Neuronal stem cell (in vitro differentiated cells): Measurements from ENCODE around the gene COL6A3.

ENCODE experiments used
- DNase-seq: peaks from one replicate; pipeline ENCODE4 v3.0.0-alpha.2; 2013; ENCODE audit warnings: low spot score
- H2AFZ ChIP-seq: one replicate; pipeline ENCODE4 v1.6.1; 2013; ENCODE audit warnings: mild to moderate bottlenecking, low read length, inconsistent platforms
- H2AK5ac ChIP-seq: 2 replicates; pipeline ENCODE4 v1.6.1; 2013; ENCODE audit warnings: low read depth, mild to moderate bottlenecking, inconsistent platforms, low read length, moderate library complexity, mixed read lengths
- H2BK120ac ChIP-seq: 2 replicates; pipeline ENCODE4 v1.6.1; 2013; ENCODE audit warnings: low read depth, mild to moderate bottlenecking, inconsistent platforms, low read length, moderate library complexity, mixed read lengths
- H2BK12ac ChIP-seq: one replicate; pipeline ENCODE4 v1.6.1; 2013; ENCODE audit warnings: low read length, inconsistent platforms
- H2BK15ac ChIP-seq: 2 replicates; pipeline ENCODE4 v1.6.1; 2013; ENCODE audit warnings: mild to moderate bottlenecking, low read length, inconsistent platforms, mixed read lengths
- H2BK5ac ChIP-seq: one replicate; pipeline ENCODE4 v1.6.1; 2013; ENCODE audit warnings: inconsistent platforms, mild to moderate bottlenecking, low read length, moderate library complexity
- H3K14ac ChIP-seq: one replicate; pipeline ENCODE4 v1.6.1; 2013; ENCODE audit warnings: low read length, inconsistent platforms
- H3K18ac ChIP-seq: 2 replicates; pipeline ENCODE4 v1.6.1; 2013; ENCODE audit warnings: low read length, inconsistent platforms
- H3K23ac ChIP-seq: 2 replicates; pipeline ENCODE4 v1.6.1; 2013; ENCODE audit warnings: low read depth, mild to moderate bottlenecking, mixed read lengths, low read length, inconsistent platforms; ENCODE audit not compliant: poor library complexity
- H3K27ac ChIP-seq: replicated peaks from 3 replicates; pipeline ENCODE4 v1.5.1; 2013; ENCODE audit warnings: low read length, inconsistent platforms
- H3K27me3 ChIP-seq, 3 experiments: 2 replicates each; pipeline ENCODE4 v1.6.1; 2013; ENCODE audit warnings: low read length in 3 of 3, mild to moderate bottlenecking in 2 of 3, inconsistent platforms in 1 of 3, low read depth in 1 of 3, mixed read lengths in 1 of 3, moderate library complexity in 1 of 3; ENCODE audit not compliant: control insufficient read depth in 3 of 3, insufficient read depth in 3 of 3
- H3K36me3 ChIP-seq, 2 donors: replicated peaks in 1 of 2; 2 replicates each; pipeline ENCODE4 v1.6.1; 2013; ENCODE audit warnings: low read length in 2 of 2; ENCODE audit not compliant: control insufficient read depth in 2 of 2, insufficient read depth in 2 of 2
- H3K4ac ChIP-seq: 2 replicates; pipeline ENCODE4 v1.6.1; 2013; ENCODE audit warnings: inconsistent platforms, mild to moderate bottlenecking, low read length, moderate library complexity
- H3K4me1 ChIP-seq, 2 donors: 1 replicate in 1 of 2; 2 replicates in 1 of 2; pipeline ENCODE4 v1.6.1; 2013; ENCODE audit warnings: low read length in 2 of 2, low read depth in 1 of 2; ENCODE audit not compliant: control insufficient read depth in 2 of 2, insufficient read depth in 1 of 2
- H3K4me2 ChIP-seq: one replicate; pipeline ENCODE4 v1.6.1; 2013; ENCODE audit warnings: mild to moderate bottlenecking, low read length, inconsistent platforms; ENCODE audit not compliant: insufficient read depth, poor library complexity, severe bottlenecking
- H3K4me3 ChIP-seq, 2 donors: 2 replicates each; pipeline ENCODE4 v1.5.1; 2013; ENCODE audit warnings: low read length in 2 of 2, mild to moderate bottlenecking in 2 of 2, inconsistent platforms in 1 of 2, moderate library complexity in 1 of 2
- H3K79me1 ChIP-seq: one replicate; pipeline ENCODE4 v1.6.1; 2013; ENCODE audit warnings: low read depth, mild to moderate bottlenecking, inconsistent platforms, low read length, moderate library complexity
- H3K9ac ChIP-seq: one replicate; pipeline ENCODE4 v1.6.1; 2013; ENCODE audit warnings: mild to moderate bottlenecking, low read depth, low read length, inconsistent platforms; ENCODE audit not compliant: poor library complexity
- H3K9me3 ChIP-seq, 2 donors: replicated peaks in 1 of 2; 2 replicates each; pipeline versions ENCODE3 to v1.6.1; 2013; ENCODE audit warnings: low read length in 2 of 2, mild to moderate bottlenecking in 2 of 2, inconsistent platforms in 1 of 2, low read depth in 1 of 2, mixed read lengths in 1 of 2, moderate library complexity in 1 of 2; ENCODE audit not compliant: control insufficient read depth in 2 of 2, insufficient read depth in 1 of 2
- H4K8ac ChIP-seq: one replicate; pipeline ENCODE4 v1.6.1; 2013; ENCODE audit warnings: low read depth, mild to moderate bottlenecking, inconsistent platforms, low read length, moderate library complexity
- H4K91ac ChIP-seq: one replicate; pipeline ENCODE4 v1.6.1; 2013; ENCODE audit warnings: low read length, low read depth, mild to moderate bottlenecking, inconsistent platforms; ENCODE audit not compliant: poor library complexity
- WGBS, 2 donors: extraction: QIAGEN DNeasy Blood & Tissue Kit; methylation state at CpG; one replicate each; pipeline ENCODE4 v1.1.7; 2013; ENCODE audit warnings: missing lambda C conversion rate in 2 of 2, mixed read lengths in 1 of 2; ENCODE audit not compliant: insufficient read length in 2 of 2, insufficient replicate concordance in 1 of 2; ENCODE audit errors: extremely low coverage in 2 of 2; 5-methylcytosine and 5-hydroxymethylcytosine counted together

The COL6A3 gene

GRCh38 chr2:237278568-237278967, 135.4 kb downstream of the COL6A3 start:
- H3K9me3 ChIP-seq: no peaks in the 10 kb centered on the region
- no peaks in the 10 kb centered on the region for H3K27me3 ChIP-seq
- no peak overlapping the region for H3K23ac ChIP-seq
- no peak overlapping the region for H2AFZ ChIP-seq
- no peak overlapping the region for H2BK5ac ChIP-seq
- no peaks in the 10 kb centered on the region for H3K36me3 ChIP-seq
- H4K91ac ChIP-seq: no peak overlapping the region
- H4K8ac ChIP-seq: no peak overlapping the region
- H2BK120ac ChIP-seq: no peak overlapping the region
- no peaks in the 10 kb centered on the region for H3K4me1 ChIP-seq
- WGBS, 2 donors: no CpG with 5 or more reads among the region's 6 CpGs
- no peak overlapping the region for H3K4me3 ChIP-seq
- no peak overlapping the region for H3K18ac ChIP-seq
- H3K79me1 ChIP-seq: no peaks in the 10 kb centered on the region
- no peak overlapping the region for H2AK5ac ChIP-seq
- DNase-seq: no peak
- no peak overlapping the region for H2BK15ac ChIP-seq
- no peak overlapping the region for H3K4me2 ChIP-seq
- no peak overlapping the region for H2BK12ac ChIP-seq
- no peak overlapping the region for H3K27ac ChIP-seq
- H3K14ac ChIP-seq: no peak overlapping the region
- no peak overlapping the region for H3K4ac ChIP-seq
- H3K9ac ChIP-seq: no peak overlapping the region

DNA sequence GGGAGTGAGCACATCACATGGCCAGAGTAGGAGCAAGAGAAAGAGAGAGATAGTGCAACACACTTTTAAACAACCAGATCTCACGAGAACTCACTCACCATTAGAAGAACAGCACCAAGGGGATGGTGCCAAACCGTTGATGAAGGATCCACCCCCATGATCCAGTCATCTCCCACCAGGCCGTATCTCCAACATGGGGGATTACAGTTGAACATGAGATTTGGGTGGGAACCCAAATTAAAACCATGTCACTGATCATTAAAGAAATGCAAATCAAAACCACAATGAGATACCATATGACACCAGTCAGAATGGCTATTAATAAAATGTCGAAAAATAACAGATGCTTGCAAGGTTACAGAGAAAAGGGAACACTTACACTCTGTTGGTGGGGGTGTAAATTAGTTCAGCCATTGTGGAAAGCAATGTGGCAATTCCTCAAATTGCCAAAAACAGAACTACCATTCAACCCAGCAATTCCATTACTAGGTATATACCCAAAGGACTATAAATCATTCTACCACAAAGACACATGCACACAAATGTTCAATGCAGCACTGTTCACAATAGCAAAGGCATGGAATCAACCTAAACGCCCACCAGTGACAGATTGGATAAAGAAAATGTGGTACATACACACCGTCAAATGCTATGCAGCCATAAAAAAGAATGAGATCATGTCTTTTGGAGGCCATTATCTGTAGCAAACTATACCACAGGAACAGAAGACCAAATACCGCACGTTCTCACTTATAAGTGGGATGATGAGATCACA, 137.1 kb downstream of the COL6A3 start:
- Histone ChIP-seq H3K9me3 (no peaks in the 10 kb centered on the region), H3K4me2 (no peak overlapping the region), H3K79me1 (no peaks in the 10 kb centered on the region), H2BK15ac (no peak overlapping the region), H4K8ac (no peak overlapping the region), H3K27ac (no peak overlapping the region), H3K4ac (no peak overlapping the region), H2BK12ac (no peak overlapping the region), H3K4me3 (no peak overlapping the region), H2AFZ (no peak overlapping the region), H4K91ac (no peak overlapping the region), H3K27me3 (no peaks in the 10 kb centered on the region), H2BK120ac (no peak overlapping the region), H3K36me3 (no peaks in the 10 kb centered on the region), H3K9ac (no peak overlapping the region), H3K18ac (no peak overlapping the region), H3K14ac (no peak overlapping the region), H3K23ac (no peak overlapping the region), H3K4me1 (no peaks in the 10 kb centered on the region), H2AK5ac (no peak overlapping the region), H2BK5ac (no peak overlapping the region)
- no peak for DNase-seq
- WGBS, 2 donors: no CpG with 5 or more reads among the region's 8 CpGs
